GM19099 (cell line): ENCODE measurements around the gene OSBPL2.

ENCODE experiments used
- POLR2A ChIP-seq: IDR thresholded peaks from 3 replicates; pipeline ENCODE4 v1.6.1; 2011; ENCODE audit warnings: low read depth; ENCODE audit not compliant: insufficient read length; ENCODE audit errors: extremely low read depth

OSBPL2 gene

DNA sequence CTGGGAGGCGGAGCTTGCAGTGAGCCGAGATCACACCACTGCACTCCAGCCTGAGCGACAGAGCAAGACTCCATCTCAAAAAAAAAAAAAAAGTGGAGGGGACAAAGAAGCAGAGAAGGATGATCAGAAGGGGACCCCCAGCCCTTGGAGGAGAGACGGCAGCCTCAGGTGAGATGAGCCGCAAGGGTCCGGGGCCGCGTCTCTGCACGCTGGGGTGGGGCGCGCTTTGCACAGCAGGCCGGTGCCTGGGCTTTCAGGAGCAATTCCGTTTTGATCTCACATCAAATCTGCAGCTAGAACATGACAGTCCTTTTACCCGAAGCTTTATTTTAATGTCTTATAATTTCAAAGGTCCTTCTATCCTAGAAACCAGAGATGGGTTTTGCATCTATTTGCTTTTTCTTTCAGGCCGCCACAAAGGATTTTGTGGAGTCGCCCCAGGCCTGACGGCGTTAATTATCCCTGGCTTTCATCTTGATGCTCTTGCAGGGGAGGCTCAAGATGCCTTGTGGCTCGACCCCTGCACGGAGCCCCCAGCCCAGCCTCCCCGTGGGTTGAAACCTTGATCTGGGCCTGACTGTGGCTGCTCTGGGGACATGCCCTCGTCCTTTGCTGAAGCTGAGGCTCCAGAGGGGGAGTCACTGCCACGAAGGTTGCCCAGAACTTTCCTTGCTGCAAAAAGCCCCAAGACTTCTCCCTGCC lies 35.5 kb upstream of the OSBPL2 start:
- TF ChIP-seq POLR2A, result no peak

DNA sequence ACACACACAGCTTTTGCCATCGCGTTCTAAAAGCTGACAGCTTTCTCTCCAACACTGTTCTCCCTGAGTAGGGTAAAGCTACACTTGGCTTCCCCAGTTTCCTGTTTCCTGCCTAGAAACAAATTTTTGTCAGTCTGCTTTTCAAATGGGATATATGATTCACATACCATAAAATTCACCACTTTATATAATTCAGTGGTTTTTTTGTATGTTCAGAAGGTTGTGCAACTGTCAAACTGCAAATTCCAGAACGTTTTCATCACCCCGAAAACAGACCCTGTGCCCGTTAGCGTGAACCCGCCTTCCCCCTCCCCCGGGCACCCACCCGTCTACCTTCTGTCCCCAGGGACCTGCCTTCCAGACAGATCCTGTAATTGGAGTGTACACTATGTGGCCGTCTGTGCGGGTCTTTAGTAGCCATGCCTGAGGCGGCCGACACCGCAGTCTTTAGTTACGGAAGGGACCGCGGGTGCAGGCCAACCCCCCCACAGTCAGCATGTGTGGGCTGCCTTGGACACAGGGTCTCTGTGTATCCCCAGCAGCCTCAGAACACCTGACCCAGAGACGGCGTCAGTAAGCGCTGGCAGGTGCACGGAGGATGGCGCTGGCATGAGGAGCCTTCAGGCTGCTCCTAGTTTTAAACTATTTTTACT lies 34.8 kb upstream of the OSBPL2 start:
- no peak for TF ChIP-seq POLR2A

- TF ChIP-seq POLR2A, result no peak
Observed at GRCh38 chr20:62205618-62206387, 32.5 kb upstream of the OSBPL2 start.

- TF ChIP-seq POLR2A, result no peak
Observed at GRCh38 chr20:62206388-62206775, 31.9 kb upstream of the OSBPL2 start.

DNA sequence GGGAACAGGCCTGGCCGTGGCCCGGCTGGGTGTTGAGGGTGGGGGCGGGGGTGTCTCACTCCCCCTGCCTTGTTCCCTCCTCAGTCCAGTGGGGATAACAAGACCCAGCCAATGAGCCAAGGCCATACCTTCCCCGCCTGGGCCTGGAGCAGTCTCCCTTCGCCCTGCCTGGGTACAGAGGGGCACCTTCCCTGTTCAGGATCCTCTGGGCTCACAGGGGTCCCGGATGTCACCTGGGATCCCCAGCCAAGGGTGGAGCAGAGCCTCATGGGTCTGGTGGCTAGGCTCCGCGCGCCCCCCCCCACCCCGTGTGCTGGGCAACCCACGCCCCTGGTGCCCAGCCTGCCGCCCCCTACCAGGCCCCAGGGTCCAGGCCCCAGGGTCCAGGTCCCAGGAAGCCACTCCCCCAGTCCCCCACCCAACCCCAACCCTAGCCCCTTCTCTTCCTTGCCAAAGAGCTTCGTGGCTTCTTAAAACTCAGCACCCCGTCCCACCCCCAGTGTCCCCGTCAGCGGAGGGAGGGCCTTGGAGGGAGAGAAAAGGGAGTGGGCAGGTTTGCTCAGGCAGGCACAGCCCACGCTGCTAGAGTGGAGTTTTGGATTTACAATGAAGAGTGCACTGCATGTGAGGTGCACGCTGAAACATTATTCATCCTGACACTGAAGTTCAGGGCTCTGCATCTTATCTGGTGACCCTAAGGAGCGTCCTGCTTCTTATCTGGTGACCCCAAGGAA lies 30.1 kb upstream of the OSBPL2 start:
- no peak for TF ChIP-seq POLR2A

GRCh38 chr20:62208795-62209755 lies 29.2 kb upstream of the OSBPL2 start:
- TF ChIP-seq POLR2A, result no peak

- TF ChIP-seq POLR2A, result no peak
Observed at GRCh38 chr20:62209850-62210495, 28.3 kb upstream of the OSBPL2 start.

DNA sequence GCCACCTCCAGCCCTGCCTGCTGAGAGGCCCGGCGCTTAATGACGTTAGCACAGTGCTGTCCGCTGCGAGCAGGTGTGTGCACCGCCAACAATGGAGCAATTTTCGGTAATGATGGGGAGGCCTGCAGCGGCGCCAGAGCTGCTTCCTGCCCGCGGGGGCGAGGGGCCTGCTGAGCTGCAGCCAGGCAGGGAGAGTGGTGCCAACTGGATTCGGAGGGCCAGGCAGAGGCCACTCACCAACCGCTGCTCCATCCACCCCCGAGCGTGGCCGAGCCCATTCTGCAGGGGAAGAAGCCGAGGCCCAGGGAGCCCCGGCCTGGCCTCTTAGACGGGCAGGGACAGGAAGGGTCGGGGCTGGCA lies 27.8 kb upstream of the OSBPL2 start:
- TF ChIP-seq POLR2A, result no peak

GRCh38 chr20:62211216-62211615 lies 27.1 kb upstream of the OSBPL2 start:
- no peak for TF ChIP-seq POLR2A

GRCh38 chr20:62211769-62212288 lies 26.5 kb upstream of the OSBPL2 start:
- no peak for TF ChIP-seq POLR2A

DNA sequence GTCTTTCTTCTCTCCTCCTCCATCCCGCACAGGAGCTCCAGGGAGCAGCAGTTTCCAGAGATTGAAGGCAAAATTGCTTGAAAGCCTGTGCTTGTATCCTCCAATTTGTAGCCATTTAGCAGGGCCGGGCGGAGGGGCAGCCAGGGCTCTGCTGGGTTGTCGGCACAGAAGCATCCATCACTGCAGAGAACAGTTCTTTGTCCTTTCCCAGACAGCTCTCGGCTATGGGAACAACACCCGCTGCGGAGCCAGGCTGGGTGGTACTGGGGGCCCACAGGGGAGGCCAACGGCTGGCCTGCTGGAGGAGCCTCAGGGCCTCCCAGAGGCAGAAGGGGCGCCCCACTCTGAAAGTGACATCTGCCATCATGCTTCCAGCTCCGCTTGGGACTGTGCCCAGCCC lies 26.0 kb upstream of the OSBPL2 start:
- TF ChIP-seq POLR2A, result no peak

DNA sequence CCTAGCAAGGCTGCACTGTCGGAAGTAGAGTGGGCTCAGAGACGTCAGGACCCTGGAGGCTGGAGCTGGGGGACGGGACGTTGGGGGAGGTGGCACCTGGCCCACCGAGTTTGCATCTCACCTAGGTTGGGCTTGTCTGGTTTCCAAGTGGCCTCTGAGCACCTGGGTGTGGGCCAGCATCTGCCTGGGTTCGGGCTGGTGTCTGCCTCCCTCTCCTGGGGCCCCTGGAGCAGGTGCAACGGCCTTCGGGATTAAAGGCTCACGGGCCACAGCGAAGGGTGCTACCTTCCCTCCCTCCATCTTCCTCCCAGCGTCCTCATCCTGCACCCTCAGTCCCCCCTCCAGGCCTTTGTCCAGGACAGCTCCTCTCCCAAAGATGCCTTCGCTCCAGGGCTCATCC lies 24.3 kb upstream of the OSBPL2 start:
- no peak for TF ChIP-seq POLR2A
